Effector memory CD4-positive, alpha-beta T cell (primary cell): ENCODE measurements around the gene RNF144A.

Experiments
- DNase-seq, 3 donors: peaks; one replicate each; pipeline ENCODE4 v3.0.0-alpha.2; 2020
- H3K27ac ChIP-seq: 2 replicates; pipeline ENCODE4 v1.7.0; 2013; ENCODE audit warnings: mild to moderate bottlenecking, low read length, moderate library complexity; ENCODE audit not compliant: insufficient read depth, poor library complexity, severe bottlenecking
- H3K27me3 ChIP-seq: replicated peaks from 2 replicates; pipeline ENCODE4 v1.7.0; 2013; ENCODE audit warnings: mild to moderate bottlenecking, low read length; ENCODE audit not compliant: insufficient read depth, control insufficient read depth, poor library complexity, severe bottlenecking
- H3K36me3 ChIP-seq: 2 replicates; pipeline ENCODE4 v1.7.0; 2013; ENCODE audit warnings: mild to moderate bottlenecking, low read length, moderate library complexity; ENCODE audit not compliant: control insufficient read depth, insufficient read depth
- H3K4me1 ChIP-seq: 2 replicates; pipeline ENCODE4 v1.7.0; 2013; ENCODE audit warnings: low read length, mild to moderate bottlenecking; ENCODE audit not compliant: control insufficient read depth, insufficient read depth, poor library complexity, severe bottlenecking
- H3K4me3 ChIP-seq: 2 replicates; pipeline ENCODE4 v1.7.0; 2013; ENCODE audit warnings: low read length, low read depth, mild to moderate bottlenecking; ENCODE audit not compliant: insufficient read depth, poor library complexity, severe bottlenecking
- H3K9me3 ChIP-seq: 2 replicates; pipeline ENCODE4 v1.7.0; 2013; ENCODE audit warnings: mild to moderate bottlenecking, low read length, moderate library complexity; ENCODE audit not compliant: control insufficient read depth

The RNF144A gene

GRCh38 chr2:7024261-7024660 lies 107.0 kb downstream of the RNF144A start:
- H3K4me1 ChIP-seq, result no peaks in the 10 kb centered on the region
- no peak overlapping the region for H3K4me3 ChIP-seq
- no peaks in the 10 kb centered on the region for H3K27me3 ChIP-seq
- no peak for DNase-seq
- peaks cover 31% of the 10 kb centered on the region for H3K36me3 ChIP-seq
- no peaks in the 10 kb centered on the region for H3K9me3 ChIP-seq
- H3K27ac ChIP-seq, result no peak overlapping the region

DNA sequence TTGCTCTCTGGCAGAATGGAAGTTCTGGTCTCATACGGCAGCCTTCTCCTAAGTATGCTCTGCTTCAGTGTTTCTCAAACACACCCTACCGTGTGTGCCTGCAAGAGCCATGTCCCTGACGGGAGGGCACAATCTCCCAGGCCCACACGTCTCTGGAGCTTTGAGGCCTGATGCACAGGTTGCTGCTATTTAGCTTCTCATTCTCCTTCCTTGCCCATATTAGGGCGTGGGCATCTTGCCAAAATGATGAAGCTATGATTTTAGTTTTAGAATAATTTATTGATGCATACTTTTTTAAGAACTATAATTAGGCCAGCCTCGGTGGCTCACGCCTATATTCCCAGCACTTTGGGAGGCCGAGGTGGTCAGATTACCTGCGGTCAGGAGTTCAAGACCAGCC lies 107.9 kb downstream of the RNF144A start:
- H3K27me3 ChIP-seq, result no peaks in the 10 kb centered on the region
- no peak overlapping the region for H3K4me3 ChIP-seq
- no peaks in the 10 kb centered on the region for H3K4me1 ChIP-seq
- no peaks in the 10 kb centered on the region for H3K9me3 ChIP-seq
- no peak for DNase-seq
- peaks cover 36% of the 10 kb centered on the region for H3K36me3 ChIP-seq
- H3K27ac ChIP-seq, result no peak overlapping the region

GRCh38 chr2:7026742-7027141 lies 109.5 kb downstream of the RNF144A start:
- Histone ChIP-seq H3K27me3 (no peaks in the 10 kb centered on the region), H3K4me3 (no peak overlapping the region), H3K36me3 (peaks cover 28% of the 10 kb centered on the region), H3K27ac (no peak overlapping the region), H3K9me3 (no peaks in the 10 kb centered on the region), H3K4me1 (no peaks in the 10 kb centered on the region)
- no peak for DNase-seq

GRCh38 chr2:7027411-7027810 lies 110.2 kb downstream of the RNF144A start:
- Histone ChIP-seq H3K4me1 (no peaks in the 10 kb centered on the region), H3K36me3 (peaks cover 30% of the 10 kb centered on the region), H3K9me3 (no peaks in the 10 kb centered on the region), H3K27ac (no peak overlapping the region), H3K4me3 (no peak overlapping the region), H3K27me3 (no peaks in the 10 kb centered on the region)
- DNase-seq, result no peak

DNA sequence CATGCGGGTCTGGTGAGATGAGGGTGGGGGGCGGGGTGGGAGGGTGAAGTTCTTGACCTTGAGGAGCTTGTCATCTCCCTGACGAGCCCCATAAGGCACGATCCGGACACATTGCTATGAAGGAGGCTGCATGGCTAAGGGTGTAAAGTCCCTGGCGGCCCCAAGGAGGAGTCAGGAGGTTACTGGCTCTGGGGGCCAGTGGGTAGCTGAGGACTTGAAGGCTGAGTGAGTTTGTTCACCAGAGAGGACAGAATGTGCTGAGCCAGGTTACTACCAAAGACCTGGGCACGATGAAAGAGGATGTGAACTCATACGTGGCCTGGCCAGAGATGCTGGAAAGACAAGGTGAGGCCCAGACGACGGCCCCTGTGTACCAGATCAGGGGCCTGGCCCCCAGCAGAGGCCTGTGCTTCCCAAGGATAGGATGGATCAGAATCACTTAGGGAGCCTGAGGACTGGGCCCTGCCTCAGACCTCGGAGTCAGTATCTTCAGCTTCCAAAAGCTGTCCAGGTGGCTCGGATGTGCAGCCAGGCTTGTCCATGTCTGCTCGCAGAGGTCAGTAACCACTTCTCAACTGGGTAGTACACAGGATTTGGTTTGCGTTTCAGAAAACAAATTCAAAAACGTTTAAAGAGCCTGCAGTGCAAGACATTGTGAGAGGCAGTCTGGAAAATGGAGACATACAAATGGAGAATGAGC lies 110.9 kb downstream of the RNF144A start:
- no peaks in the 10 kb centered on the region for H3K4me1 ChIP-seq
- H3K4me3 ChIP-seq, result no peak overlapping the region
- no peak overlapping the region for H3K27ac ChIP-seq
- no peak for DNase-seq
- peaks cover 37% of the 10 kb centered on the region for H3K36me3 ChIP-seq
- no peaks in the 10 kb centered on the region for H3K27me3 ChIP-seq
- no peaks in the 10 kb centered on the region for H3K9me3 ChIP-seq

DNA sequence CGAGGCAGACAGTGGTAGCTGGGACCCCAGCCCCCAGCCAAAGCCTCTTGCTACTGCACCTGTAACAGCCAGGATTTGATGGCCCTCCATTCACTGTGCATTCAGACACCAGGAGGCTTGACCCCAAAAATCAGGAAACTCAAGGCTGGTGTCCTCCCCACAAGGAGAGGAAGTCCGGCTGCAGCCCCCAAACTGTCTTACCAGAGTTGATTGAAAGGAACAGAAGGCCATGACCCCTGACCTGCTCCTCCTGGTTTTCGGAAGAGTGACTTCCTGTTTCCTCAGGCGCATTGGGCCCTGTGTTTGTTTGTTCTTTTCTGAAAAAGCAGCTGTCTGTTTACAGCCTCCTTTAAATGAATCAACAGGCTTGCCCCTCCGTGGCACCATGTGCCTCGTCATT lies 111.6 kb downstream of the RNF144A start:
- Histone ChIP-seq H3K36me3 (peaks cover 45% of the 10 kb centered on the region), H3K27ac (no peak overlapping the region)

GRCh38 chr2:7029291-7030059 lies 112.3 kb downstream of the RNF144A start:
- Histone ChIP-seq H3K27me3 (no peaks in the 10 kb centered on the region), H3K36me3 (peaks cover 44% of the 10 kb centered on the region), H3K27ac (no peak overlapping the region), H3K9me3 (no peaks in the 10 kb centered on the region), H3K4me1 (no peaks in the 10 kb centered on the region), H3K4me3 (no peak overlapping the region)
- DNase-seq, result no peak

More for the DNA sequence above, 111.6 kb downstream of the RNF144A start:
- no peak for DNase-seq
- Histone ChIP-seq H3K9me3 (no peaks in the 10 kb centered on the region), H3K4me1 (no peaks in the 10 kb centered on the region), H3K27me3 (no peaks in the 10 kb centered on the region), H3K4me3 (no peak overlapping the region)

- Histone ChIP-seq H3K27ac (no peak overlapping the region), H3K4me1 (no peaks in the 10 kb centered on the region), H3K27me3 (no peaks in the 10 kb centered on the region), H3K9me3 (no peaks in the 10 kb centered on the region), H3K36me3 (peaks cover 37% of the 10 kb centered on the region), H3K4me3 (no peak overlapping the region)
- DNase-seq, result no peak
Measured at GRCh38 chr2:7030810-7031209, 113.6 kb downstream of the RNF144A start.

GRCh38 chr2:7031547-7032245 lies 114.5 kb downstream of the RNF144A start:
- H3K27me3 ChIP-seq, result no peaks in the 10 kb centered on the region
- H3K9me3 ChIP-seq, result no peaks in the 10 kb centered on the region
- H3K4me3 ChIP-seq, result no peak overlapping the region
- no peaks in the 10 kb centered on the region for H3K4me1 ChIP-seq
- peak; percentile 49 to 56 (median 49) for DNase-seq
- H3K27ac ChIP-seq, result peak overlapping the region; percentile 40
- H3K36me3 ChIP-seq, result peaks cover 40% of the 10 kb centered on the region

- H3K4me1 ChIP-seq, result no peaks in the 10 kb centered on the region
- H3K27me3 ChIP-seq, result no peaks in the 10 kb centered on the region
- H3K4me3 ChIP-seq, result no peak overlapping the region
- no peak overlapping the region for H3K27ac ChIP-seq
- no peaks in the 10 kb centered on the region for H3K9me3 ChIP-seq
- peaks cover 42% of the 10 kb centered on the region for H3K36me3 ChIP-seq
- DNase-seq, result no peak
Measured at GRCh38 chr2:7032371-7032770, 115.2 kb downstream of the RNF144A start.
